ENCODE measurements around the gene SNX1.
"Not testable (repeated sequence)": the region's sequence is repeated elsewhere in the genome, so short reads cannot be mapped to it uniquely, and the experiment has no call there.

Gene SNX1, protein sequence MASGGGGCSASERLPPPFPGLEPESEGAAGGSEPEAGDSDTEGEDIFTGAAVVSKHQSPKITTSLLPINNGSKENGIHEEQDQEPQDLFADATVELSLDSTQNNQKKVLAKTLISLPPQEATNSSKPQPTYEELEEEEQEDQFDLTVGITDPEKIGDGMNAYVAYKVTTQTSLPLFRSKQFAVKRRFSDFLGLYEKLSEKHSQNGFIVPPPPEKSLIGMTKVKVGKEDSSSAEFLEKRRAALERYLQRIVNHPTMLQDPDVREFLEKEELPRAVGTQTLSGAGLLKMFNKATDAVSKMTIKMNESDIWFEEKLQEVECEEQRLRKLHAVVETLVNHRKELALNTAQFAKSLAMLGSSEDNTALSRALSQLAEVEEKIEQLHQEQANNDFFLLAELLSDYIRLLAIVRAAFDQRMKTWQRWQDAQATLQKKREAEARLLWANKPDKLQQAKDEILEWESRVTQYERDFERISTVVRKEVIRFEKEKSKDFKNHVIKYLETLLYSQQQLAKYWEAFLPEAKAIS

GRCh38 chr15:64095795-64096667 lies at the start of gene SNX1:
Gene SNX1 (plus strand): TSS chr15:64095982. CDS start chr15:64096014, 32 bp downstream.
- peak; percentile 95 to 99 for DNase-seq

GRCh38 chr15:64046421-64047153 lies 49.2 kb upstream of the SNX1 start, which contains the start of gene DAPK2:
Gene DAPK2 (minus strand): TSS chr15:64046485. CDS start chr15:64040261, 6,224 bp downstream.
- peak; percentile 56 to 70 for DNase-seq

GRCh38 chr15:64048781-64049460 lies 46.9 kb upstream of the SNX1 start:
- no peak for DNase-seq

DNA sequence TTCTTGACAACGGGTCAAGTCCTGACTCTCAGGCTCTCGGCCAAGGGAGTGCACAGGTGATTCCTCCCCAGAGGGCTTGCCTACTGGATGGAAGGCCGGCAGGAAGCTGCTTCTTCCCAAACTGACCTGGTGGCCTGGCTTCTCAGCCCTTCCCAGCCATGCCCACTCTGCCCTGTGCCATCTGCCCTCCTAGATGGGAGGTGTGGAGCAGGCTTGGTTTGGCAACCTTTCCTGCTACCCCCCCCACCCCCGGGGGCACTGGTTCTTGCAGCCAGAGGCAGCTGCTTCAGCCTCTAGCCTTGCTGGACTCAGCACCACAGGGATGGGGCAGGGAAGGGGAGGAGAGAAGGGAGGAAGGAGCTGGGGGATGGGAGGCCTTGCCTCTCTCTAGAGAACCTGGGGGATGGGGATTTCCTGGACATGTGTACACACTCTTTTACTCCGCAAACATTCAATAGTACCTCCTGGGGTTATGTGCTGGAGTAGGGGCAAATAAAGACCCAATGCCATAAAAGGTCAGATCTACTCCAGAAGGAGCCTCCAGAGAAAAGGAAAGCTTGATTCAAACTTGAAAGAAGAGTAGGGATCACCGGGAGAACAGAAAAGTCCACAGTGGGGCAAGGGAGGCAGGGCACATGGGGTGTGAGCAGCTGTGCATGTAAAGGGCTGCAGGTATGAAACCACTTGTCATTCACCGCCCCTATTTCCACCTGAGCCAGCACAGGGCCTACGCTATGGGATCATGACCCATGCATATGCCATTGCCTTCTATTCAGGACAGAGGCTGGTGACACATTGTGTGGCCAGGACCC lies 45.3 kb upstream of the SNX1 start:
- no peak for DNase-seq

- DNase-seq, result no peak
Measured at GRCh38 chr15:64051093-64051402, 44.7 kb upstream of the SNX1 start.

GRCh38 chr15:64051407-64052259 lies 44.1 kb upstream of the SNX1 start:
- DNase-seq, result no peak

DNA sequence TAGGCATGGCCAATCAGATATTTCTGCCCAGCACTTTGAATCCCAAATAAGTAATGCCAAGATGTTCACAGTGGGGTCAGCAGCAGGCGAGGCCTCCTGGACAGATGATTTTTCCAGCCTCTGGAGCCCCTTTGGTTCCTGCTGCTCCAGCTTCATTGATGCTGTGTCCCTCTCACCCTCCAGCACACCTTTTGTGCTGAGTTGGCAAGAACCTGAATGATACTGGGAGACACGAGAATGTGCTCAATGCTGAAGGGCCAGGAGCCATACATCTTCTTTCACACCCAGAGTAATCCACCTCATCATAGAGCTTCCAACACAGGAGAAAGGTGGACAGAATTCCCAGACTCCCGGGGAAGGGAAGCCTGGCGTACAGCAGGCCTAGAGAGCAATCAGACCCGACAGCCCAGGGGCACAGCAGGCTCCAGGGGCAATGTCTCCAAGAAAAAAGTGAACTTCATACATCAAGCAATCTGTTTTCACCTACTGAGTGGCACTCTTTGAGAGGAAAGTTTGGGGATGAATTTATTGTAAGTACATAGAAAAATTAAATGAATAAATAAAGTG lies 42.8 kb upstream of the SNX1 start:
- DNase-seq, result no peak

- DNase-seq, result not testable (repeated sequence)
Measured at GRCh38 chr15:64053674-64054073, 42.1 kb upstream of the SNX1 start.

DNA sequence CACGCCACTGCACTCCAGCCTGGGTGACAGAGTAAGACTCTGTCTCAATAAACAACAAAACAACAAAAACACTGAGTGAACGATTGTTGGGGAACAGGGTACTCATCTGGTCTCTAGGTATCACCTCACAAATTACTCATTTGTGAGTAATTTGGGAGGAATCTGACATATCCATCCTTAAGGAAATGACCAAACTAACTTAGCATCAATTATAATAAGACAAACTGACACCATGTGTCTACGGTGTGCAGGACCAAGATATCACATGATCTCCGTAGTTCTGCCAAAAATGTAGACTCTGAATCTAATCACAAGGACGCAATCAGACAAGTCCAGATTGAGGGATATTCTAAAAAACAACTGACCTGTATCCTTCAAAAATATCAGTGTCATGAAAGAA lies 37.5 kb upstream of the SNX1 start:
- no peak for DNase-seq

GRCh38 chr15:64059104-64059503 lies 36.7 kb upstream of the SNX1 start:
- DNase-seq, result not testable (repeated sequence)

DNA sequence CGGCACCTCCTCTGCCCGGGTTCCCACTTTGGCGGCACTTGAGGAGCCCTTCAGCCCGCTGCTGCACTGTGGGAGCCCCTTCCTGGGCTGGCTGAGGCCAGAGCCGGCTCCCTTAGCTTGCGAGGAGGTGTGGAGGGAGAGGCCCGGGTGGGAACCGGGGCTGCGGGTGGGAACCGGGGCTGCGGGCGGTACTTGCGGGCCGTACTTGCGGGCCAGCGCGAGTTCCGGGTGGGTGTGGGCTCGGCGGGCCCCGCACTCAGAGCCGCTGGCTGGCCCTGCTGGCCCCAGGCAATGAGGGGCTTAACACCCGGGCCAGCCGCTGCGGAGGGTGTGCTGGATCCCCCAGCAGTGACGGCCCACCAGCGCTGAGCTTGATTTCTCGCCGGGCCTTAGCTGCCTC lies 35.1 kb upstream of the SNX1 start:
- DNase-seq, result no peak

DNA sequence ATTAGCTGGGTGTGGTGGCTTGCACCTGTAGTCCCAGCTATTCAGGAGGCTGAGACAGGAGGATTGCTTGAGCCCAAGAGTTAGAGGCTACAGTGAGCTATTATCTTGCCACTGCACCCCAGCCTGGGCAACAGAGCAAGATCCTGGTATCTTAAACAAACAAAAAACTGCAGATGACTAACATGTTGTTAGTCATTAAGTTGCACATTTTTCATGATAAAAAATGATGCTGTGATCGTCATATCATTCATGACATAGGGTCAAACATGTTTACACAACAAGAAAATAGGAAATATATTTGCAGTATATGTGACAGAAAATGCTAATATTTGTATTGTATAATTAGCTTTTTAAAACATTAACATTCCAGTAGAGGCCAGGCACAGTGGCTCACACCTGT lies 29.3 kb upstream of the SNX1 start:
- DNase-seq, result no peak

DNA sequence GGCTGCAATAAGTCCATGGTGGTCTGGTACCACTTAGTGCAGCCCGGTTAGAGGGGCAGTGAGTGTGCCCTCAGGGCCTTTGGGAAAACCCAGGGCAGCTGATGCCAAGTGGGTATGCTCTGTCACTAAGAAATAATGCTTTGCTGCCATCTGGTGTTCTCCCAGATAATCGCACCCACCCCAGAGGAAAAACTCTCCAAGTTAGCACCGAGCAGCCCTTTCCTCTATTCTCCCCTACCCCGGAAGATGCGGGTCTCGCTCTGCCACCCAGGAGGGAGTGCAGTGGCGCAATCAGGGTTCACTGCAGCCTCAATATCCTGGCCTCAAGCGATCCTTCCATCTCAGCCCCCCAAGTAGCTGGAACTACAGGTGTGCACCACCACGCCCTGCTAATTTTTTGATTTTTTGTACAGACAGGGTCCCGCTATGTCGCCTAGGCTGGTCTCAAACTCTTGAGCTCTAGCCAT lies 28.2 kb upstream of the SNX1 start:
- peak; percentile 54 to 55 for DNase-seq

DNA sequence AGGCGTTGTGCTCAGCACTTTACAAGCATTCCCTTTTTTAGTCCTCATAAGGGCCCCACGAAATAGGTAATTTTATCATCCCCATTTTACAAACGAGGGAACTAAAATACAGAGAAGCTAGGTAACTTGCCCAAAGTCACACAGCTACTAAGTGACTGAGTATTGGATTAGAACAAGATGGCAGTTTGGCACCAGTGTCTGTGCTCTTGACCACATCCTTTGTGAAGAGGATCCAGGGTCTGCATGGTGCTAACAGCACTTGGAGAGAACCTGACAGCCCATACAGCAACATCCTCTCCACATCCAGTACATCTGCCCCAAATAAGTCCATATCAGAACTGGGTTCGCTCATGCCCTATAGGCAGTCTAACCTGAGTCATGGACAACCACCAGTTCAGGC lies 27.6 kb upstream of the SNX1 start:
- no peak for DNase-seq

DNA sequence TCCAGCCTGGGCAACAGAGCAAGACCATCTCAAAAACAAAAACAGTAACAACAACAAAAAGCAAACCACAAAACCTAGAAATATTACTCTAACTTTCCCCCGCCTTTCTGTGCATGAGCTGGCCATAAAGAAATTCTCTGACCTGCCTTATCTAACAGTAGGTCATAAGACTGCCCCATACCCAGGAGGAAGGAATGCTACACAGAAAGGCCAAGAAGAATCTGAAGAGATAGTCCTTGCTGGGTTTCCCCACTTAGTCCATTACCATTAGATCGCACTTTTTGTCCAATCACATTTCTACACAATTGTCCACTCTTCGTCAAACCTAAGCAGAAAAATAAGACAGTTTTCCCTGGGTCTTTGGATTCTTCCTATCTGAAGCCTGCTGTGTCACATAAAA lies 25.7 kb upstream of the SNX1 start:
- no peak for DNase-seq

- DNase-seq, result no peak
Measured at GRCh38 chr15:64070965-64071851, 24.6 kb upstream of the SNX1 start.

DNA sequence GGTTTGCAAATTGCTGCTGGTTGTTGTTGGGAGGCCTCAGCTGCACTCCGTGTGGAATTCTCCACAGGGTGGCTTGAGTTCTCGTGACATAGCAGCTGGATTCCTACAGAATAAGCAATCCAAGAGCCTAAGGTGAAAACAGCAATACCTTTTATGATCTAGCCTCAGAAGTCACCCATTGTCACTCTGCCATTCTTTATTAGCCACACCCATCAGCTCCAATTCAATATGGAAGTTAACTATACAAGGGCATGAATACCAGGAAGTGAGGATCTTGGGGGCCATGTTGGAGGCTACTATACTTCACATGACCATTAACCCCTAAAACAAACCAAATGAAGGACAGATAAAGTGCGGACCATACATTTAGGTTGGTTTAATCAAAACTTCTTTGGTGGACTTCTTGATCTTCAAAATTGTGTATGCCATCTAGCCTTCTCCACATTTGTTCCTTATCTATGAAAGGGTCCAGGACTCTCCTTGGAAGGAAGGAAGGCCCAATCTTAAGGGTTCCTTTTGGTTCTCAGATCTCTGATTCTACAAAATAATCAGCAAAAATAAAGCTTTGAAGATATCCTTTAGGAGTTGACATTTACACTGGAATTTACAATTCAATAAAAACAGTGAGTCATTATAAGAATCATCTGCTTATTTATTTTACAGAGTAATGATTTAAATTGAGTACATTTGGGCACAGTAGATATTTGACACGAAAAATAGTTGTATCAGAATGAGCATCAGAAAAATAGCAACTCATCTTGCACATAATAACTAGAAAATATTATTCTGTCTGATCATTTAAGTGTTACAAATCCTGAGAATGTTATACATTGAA lies 23.6 kb upstream of the SNX1 start:
- DNase-seq, result no peak

- DNase-seq, result no peak
Measured at GRCh38 chr15:64072812-64073211, 23.0 kb upstream of the SNX1 start.
